ENCODE measurements around the gene ADARB2. TPM values are rescaled to one million over a fixed set of nuclear protein-coding genes. Genes with fewer than 3 reads are reported as not detected.

Gene ADARB2
- total and polyA plus RNA-seq, 2 experiments from 2014 or later, result 2.0 to 5.0 TPM

- TF ChIP-seq ZNF462 (CRISPR knock-in tag; IDR thresholded peaks at IDR 0.05), result no peak
- TF ChIP-seq NANOG (IDR thresholded peaks at IDR 0.05; ENCODE audit: borderline replicate concordance), result no peak
- no peak for TF ChIP-seq EZH2phosphoT487 (IDR thresholded peaks at IDR 0.05; ENCODE audit: unreplicated experiment)
Measured at GRCh38 chr10:1653321-1653720, 84.0 kb downstream of the ADARB2 start (continued).

- Mint-ChIP-seq H3K9me3 (no peaks in the 10 kb centered on the region), H3K36me3 (ENCODE audit: low read depth) (no peaks in the 10 kb centered on the region; the same call in 2 of the 3 replicates), H3K27me3 (ENCODE audit: insufficient read depth, low read depth, poor library complexity) (peaks cover 2% of the 10 kb centered on the region), H3K4me1 (no peaks in the 10 kb centered on the region; the same call in 2 of the 3 replicates), H3K4me3 (no peak overlapping the region), H3K27ac (no peak overlapping the region)
- Histone ChIP-seq H3K27me3 (ENCODE audit: insufficient read depth) (no peaks in the 10 kb centered on the region), H4K20me1 (replicated peaks; ENCODE audit: insufficient read depth) (no peaks in the 10 kb centered on the region), H2AFZ (no peak overlapping the region), H3K27ac (ENCODE audit: low read depth) (no peak overlapping the region), H3K4me1 (ENCODE audit: insufficient read depth) (no peaks in the 10 kb centered on the region), H3K9me2 (ENCODE audit: insufficient read depth) (0 out of 2 replicates have a peak, but pooled peaks cover 4% of the 10 kb centered on the region), H3K4me3 (no peak overlapping the region), H3K79me2 (replicated peaks; ENCODE audit: insufficient read depth) (no peaks in the 10 kb centered on the region), H3F3A (replicated peaks; ENCODE audit: low read depth) (no peaks in the 10 kb centered on the region), H3K36me3 (ENCODE audit: insufficient read depth) (no peaks in the 10 kb centered on the region), H3K4me2 (no peak overlapping the region)
- DNase-seq (ENCODE audit: low spot score), result no peak
- no peak for ATAC-seq
- TF ChIP-seq, protein P1, sequence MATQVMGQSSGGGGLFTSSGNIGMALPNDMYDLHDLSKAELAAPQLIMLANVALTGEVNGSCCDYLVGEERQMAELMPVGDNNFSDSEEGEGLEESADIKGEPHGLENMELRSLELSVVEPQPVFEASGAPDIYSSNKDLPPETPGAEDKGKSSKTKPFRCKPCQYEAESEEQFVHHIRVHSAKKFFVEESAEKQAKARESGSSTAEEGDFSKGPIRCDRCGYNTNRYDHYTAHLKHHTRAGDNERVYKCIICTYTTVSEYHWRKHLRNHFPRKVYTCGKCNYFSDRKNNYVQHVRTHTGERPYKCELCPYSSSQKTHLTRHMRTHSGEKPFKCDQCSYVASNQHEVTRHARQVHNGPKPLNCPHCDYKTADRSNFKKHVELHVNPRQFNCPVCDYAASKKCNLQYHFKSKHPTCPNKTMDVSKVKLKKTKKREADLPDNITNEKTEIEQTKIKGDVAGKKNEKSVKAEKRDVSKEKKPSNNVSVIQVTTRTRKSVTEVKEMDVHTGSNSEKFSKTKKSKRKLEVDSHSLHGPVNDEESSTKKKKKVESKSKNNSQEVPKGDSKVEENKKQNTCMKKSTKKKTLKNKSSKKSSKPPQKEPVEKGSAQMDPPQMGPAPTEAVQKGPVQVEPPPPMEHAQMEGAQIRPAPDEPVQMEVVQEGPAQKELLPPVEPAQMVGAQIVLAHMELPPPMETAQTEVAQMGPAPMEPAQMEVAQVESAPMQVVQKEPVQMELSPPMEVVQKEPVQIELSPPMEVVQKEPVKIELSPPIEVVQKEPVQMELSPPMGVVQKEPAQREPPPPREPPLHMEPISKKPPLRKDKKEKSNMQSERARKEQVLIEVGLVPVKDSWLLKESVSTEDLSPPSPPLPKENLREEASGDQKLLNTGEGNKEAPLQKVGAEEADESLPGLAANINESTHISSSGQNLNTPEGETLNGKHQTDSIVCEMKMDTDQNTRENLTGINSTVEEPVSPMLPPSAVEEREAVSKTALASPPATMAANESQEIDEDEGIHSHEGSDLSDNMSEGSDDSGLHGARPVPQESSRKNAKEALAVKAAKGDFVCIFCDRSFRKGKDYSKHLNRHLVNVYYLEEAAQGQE (IDR thresholded peaks at IDR 0.05; ENCODE audit: unreplicated experiment), result no peak
- TF ChIP-seq ZNF114 (CRISPR knock-in tag; IDR thresholded peaks at IDR 0.05) (no peak), POLR2AphosphoS5 (IDR thresholded peaks at IDR 0.05; ENCODE audit: low read depth) (no peak), EZH2phosphoT487 (IDR thresholded peaks at IDR 0.05; ENCODE audit: unreplicated experiment) (no peak), EZH2 (IDR thresholded peaks at IDR 0.05; ENCODE audit: low read depth, unreplicated experiment) (no peak)
Measured at GRCh38 chr10:1652151-1652550, 85.2 kb downstream of the ADARB2 start.
